ENCODE results near the gene RALGPS2.

RALGPS2 gene, protein sequence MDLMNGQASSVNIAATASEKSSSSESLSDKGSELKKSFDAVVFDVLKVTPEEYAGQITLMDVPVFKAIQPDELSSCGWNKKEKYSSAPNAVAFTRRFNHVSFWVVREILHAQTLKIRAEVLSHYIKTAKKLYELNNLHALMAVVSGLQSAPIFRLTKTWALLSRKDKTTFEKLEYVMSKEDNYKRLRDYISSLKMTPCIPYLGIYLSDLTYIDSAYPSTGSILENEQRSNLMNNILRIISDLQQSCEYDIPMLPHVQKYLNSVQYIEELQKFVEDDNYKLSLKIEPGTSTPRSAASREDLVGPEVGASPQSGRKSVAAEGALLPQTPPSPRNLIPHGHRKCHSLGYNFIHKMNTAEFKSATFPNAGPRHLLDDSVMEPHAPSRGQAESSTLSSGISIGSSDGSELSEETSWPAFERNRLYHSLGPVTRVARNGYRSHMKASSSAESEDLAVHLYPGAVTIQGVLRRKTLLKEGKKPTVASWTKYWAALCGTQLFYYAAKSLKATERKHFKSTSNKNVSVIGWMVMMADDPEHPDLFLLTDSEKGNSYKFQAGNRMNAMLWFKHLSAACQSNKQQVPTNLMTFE

DNA sequence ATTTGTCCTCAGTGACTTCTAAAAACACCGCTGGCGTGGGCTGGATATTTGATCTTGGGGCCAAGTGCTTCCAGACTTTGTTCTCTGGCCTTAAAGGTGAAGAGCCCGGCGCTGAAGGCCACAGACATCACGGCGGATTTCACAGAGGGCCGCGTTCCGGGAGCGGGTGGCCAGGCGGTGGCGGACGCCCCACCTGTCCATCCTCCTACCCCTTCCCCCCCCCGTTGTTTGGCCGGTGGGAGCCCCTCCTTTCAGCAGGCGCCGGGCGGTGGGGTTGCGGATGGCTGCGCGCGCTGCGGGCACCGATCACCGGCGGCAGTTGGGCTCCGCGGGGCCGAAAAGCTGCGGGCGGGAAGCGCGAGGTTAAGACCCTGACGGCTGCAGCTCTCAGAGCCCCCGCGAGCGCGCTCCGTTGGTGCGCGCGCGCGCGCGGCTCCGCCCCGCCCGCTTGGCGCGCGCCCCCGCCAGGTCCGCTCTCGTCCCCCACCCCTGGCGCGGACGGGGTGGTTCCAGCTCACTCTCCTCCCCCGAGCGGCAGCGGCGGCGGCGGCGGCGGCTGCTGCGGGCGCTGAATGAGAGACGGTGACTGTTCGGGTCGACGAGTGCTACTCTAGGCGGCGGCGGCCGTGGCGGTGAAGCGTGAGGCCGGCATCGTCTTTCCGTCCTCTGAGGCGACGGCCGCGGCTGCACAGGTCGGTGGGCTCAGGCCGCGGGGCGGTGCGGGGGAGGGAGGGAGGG is at the start of gene RALGPS2:
Gene RALGPS2 (plus strand): TSS at position 517 of the 738 bp plus-strand sequence. CDS start 51,521 bp downstream, outside the sequence.
- TF ChIP-seq, protein P1, sequence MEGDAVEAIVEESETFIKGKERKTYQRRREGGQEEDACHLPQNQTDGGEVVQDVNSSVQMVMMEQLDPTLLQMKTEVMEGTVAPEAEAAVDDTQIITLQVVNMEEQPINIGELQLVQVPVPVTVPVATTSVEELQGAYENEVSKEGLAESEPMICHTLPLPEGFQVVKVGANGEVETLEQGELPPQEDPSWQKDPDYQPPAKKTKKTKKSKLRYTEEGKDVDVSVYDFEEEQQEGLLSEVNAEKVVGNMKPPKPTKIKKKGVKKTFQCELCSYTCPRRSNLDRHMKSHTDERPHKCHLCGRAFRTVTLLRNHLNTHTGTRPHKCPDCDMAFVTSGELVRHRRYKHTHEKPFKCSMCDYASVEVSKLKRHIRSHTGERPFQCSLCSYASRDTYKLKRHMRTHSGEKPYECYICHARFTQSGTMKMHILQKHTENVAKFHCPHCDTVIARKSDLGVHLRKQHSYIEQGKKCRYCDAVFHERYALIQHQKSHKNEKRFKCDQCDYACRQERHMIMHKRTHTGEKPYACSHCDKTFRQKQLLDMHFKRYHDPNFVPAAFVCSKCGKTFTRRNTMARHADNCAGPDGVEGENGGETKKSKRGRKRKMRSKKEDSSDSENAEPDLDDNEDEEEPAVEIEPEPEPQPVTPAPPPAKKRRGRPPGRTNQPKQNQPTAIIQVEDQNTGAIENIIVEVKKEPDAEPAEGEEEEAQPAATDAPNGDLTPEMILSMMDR (IDR thresholded peaks at IDR 0.05), result no peak

DNA sequence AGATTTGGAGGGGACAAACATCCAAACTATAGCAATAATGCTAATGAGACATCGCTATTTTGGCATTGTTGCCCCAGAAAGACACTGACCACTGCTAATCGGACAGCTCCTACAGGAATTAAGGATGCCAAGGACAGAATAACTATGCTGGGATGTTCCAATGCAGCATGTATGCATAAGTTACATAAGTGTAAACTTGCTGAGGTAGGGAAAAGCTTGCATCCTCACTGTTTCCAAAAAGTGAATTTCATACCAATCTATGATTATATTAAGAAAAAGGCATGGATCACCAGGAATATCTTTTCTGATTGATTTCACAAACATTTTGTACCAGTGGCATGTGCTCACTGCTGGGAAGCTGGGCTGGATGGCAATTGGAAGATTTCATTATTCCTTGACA is 45.8 kb upstream of the RALGPS2 start:
- TF ChIP-seq, protein P1 (IDR thresholded peaks at IDR 0.05), result no peak

DNA sequence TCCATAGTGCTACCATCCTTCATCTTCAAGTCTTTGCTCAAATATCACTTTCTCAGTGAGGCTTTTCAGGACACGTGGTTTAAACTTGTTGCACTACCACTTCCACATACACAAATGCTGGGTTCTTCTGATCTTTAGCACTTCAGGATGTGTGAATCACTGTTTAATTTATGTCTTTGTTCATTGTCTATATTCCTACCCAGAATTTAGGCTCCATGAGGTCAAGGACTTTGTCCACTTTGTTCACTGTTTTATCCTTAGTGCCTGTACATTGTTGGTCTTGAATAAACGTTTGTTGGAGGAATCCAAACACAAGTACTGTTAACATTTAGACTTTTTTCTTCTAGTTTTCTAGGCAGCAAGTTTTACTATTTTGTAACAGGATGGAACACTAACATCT is 42.6 kb upstream of the RALGPS2 start:
- TF ChIP-seq, protein P1 (IDR thresholded peaks at IDR 0.05), result no peak

DNA sequence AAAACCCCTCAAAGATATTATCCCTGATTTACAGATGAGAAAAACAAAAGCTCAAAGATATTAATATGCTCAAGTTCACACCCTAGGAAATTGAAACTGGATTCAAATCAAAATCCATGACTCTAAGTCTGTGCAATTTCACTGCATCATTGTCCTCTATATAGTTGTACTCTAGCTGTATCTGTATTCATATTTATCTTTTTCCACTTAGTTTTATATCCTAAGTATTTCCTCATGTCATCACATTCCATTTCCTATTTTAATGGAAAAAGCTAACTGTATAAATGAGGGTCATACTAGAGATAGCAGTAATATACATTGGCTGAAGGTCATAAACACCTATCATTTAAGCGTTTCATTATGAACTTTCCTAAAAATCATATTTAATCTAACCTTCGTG is 42.2 kb upstream of the RALGPS2 start:
- TF ChIP-seq, protein P1 (IDR thresholded peaks at IDR 0.05), result no peak

DNA sequence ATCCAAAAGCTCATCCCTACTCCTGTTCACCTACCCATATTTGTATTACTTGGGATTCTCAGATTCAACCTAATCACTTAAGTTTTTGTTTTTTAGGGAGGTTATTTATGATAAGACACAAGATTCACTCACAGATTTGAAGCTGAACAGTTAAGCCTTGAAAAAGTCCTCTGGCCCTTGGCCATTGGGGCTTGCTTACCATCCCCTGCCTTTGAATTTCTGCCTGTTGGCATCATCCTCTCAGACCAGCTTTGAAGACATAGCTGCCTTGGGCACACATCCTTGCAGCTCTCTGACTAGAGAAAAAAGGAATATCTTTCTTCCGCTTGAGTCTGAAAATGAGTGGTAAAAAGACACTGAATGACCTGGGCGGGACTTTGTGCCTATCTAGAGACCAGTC is 41.8 kb upstream of the RALGPS2 start:
- TF ChIP-seq, protein P1 (IDR thresholded peaks at IDR 0.05), result no peak

DNA sequence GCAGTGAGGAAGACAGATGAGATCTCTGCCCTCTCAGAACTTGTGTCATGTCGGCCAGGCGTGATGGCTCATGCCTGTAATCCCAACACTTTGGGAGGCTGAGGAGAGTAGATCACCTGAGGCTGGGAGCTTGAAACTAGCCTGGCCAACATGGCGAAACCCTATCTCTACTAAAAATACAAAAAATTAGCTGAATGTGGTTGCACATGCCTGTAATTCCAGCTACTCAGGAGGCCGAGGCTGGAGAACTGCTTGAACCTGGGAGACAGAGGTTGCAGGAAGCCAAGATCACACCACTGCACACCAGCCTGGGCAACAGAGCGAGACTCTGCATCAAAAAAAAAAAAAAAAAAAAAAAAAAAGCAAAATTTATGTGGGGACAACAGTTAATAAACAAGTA is 40.9 kb upstream of the RALGPS2 start:
- TF ChIP-seq, protein P1 (IDR thresholded peaks at IDR 0.05), result no peak

DNA sequence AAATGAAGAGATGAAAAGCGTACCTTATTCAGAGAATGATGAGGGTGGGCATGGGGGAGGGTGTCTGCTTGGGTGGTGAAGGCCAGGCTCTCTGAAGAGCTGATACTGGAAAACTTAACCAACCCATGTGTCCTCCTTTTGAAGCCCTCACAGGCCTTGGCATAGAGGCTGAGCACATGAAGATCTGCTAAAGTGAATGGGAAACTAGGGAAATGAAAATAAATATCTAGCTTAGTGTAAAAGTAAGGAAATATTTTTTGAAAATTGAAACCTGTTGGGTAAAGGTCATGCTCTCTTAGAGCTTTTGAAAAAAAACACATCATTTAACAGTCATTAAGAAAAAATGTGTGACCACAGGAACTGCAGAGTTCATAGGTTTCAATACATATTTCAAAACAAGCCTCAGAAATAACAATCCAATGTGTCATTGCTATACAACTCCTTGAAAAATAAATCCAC is 40.5 kb upstream of the RALGPS2 start:
- TF ChIP-seq, protein P1 (IDR thresholded peaks at IDR 0.05), result no peak

Data from LNCAP (cell line).